Measurements from ENCODE around the gene RAI2. TPM values are rescaled to one million over a fixed set of nuclear protein-coding genes. Genes with fewer than 3 reads are reported as not detected.

Gene RAI2
- total RNA-seq, 1 experiment from 2014 or later, result 0.18 TPM

DNA sequence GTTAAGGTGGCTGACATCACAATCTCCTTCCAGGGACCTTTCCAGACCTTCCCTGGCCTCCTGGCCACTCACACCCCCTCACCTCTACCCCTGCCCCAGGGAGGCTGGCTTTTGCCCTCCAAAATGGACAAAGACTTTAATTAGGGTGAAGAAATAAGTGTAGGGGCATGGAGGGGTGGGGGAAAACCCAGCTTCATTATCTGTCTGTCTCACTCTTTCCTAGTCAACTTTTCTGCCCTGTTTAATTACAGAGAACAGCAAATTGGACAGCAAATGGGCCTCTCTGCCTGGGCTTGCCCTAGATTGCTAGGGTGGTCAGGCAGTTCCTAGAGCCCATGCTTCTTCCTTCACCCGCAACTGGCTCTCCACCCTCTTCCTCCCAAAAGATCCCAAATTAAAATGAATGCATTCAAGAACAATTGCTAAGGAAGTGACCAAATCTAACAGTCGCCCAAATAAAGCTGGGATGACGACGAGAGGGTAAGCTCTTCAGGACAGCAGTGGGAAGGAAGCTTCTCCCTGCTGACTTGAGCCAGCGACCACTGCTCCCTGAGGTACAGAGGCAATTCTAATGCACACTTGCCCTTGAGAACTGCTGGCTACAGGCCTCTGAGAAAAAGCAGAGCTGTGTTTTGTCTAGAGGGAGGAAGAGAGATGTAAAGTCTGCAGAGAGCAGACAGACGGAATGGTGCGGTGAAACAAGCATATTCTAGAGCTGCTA is 12.4 kb downstream of the RAI2 start:
- CTCF ChIA-PET, result no interaction called here
- H3K27me3 Mint-ChIP-seq (ENCODE audit: insufficient read depth, unreplicated experiment), result peaks cover 13% of the 10 kb centered on the region
- H3K4me1 Mint-ChIP-seq (ENCODE audit: low read depth, unreplicated experiment), result no peaks in the 10 kb centered on the region
- intact Hi-C loops (cut with micrococcal nuclease; ENCODE audit: unreplicated experiment), result no loop called here
- no peaks in the 10 kb centered on the region for H3K4me1 ChIP-seq
- H3K27ac Mint-ChIP-seq (ENCODE audit: unreplicated experiment), result no peak overlapping the region
- H3K36me3 ChIP-seq (ENCODE audit: control insufficient read depth, insufficient read depth, low read length), result no peaks in the 10 kb centered on the region
- no TSS peak for BruUV-seq (replicated peaks)
- POLR2A ChIA-PET, result no interaction called here
- H3K4me3 ChIP-seq (ENCODE audit: low read depth, low read length), result no peak overlapping the region
- no peak overlapping the region for H3K4me3 Mint-ChIP-seq (ENCODE audit: unreplicated experiment)
- TF ChIP-seq, protein P1, sequence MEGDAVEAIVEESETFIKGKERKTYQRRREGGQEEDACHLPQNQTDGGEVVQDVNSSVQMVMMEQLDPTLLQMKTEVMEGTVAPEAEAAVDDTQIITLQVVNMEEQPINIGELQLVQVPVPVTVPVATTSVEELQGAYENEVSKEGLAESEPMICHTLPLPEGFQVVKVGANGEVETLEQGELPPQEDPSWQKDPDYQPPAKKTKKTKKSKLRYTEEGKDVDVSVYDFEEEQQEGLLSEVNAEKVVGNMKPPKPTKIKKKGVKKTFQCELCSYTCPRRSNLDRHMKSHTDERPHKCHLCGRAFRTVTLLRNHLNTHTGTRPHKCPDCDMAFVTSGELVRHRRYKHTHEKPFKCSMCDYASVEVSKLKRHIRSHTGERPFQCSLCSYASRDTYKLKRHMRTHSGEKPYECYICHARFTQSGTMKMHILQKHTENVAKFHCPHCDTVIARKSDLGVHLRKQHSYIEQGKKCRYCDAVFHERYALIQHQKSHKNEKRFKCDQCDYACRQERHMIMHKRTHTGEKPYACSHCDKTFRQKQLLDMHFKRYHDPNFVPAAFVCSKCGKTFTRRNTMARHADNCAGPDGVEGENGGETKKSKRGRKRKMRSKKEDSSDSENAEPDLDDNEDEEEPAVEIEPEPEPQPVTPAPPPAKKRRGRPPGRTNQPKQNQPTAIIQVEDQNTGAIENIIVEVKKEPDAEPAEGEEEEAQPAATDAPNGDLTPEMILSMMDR (IDR thresholded peaks at IDR 0.05; ENCODE audit: insufficient read depth in 1 of 2, low read depth in 1 of 2, low read length in 1 of 2, severe bottlenecking in 1 of 2, unreplicated experiment in 1 of 2), result no peak
- no peaks in the 10 kb centered on the region for H3K36me3 Mint-ChIP-seq (ENCODE audit: insufficient read depth, unreplicated experiment)
- no peaks in the 10 kb centered on the region for H3K9me3 ChIP-seq
- no peaks in the 10 kb centered on the region for H3K9me3 Mint-ChIP-seq (ENCODE audit: unreplicated experiment)
- H3K27me3 ChIP-seq (replicated peaks; ENCODE audit: control insufficient read depth, insufficient read depth, low read length), result no peaks in the 10 kb centered on the region; the same call in 1 of the 2 replicates
- DNase-seq, result no peak

DNA sequence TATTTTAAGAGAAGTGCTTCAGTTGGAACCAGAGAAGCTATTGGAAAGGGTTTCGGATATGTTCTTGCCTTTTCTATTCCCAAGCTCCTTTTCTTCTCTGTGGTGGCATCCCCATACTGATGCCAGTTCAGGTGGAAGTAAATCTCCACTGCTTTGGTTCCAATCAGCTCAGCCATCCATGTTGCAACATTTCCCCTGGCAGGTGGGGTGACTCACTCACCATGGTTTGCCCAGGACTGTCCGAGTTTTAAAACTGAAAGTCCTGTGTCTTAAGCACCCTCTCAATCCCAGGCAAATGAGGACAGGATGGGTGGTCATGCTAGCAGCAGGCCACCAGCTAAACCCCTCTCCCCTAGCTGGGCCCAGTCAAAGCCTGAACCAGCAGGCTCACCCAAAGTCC is 15.1 kb downstream of the RAI2 start:
- Histone ChIP-seq H3K4me1 (no peaks in the 10 kb centered on the region), H3K27me3 (replicated peaks; ENCODE audit: control insufficient read depth, insufficient read depth, low read length) (no peaks in the 10 kb centered on the region), H3K36me3 (ENCODE audit: control insufficient read depth, insufficient read depth, low read length) (no peaks in the 10 kb centered on the region), H3K4me3 (ENCODE audit: low read depth, low read length) (no peak overlapping the region), H3K9me3 (no peaks in the 10 kb centered on the region)
- intact Hi-C loops (cut with micrococcal nuclease; ENCODE audit: unreplicated experiment), result no loop called here
- peaks cover 10% of the 10 kb centered on the region for H3K27me3 Mint-ChIP-seq (ENCODE audit: insufficient read depth, unreplicated experiment)
- TF ChIP-seq, protein P1 (IDR thresholded peaks at IDR 0.05; ENCODE audit: insufficient read depth in 1 of 2, low read depth in 1 of 2, low read length in 1 of 2, severe bottlenecking in 1 of 2, unreplicated experiment in 1 of 2), result no peak
- BruUV-seq (replicated peaks), result no TSS peak
- no peak overlapping the region for H3K4me3 Mint-ChIP-seq (ENCODE audit: unreplicated experiment)
- no peaks in the 10 kb centered on the region for H3K36me3 Mint-ChIP-seq (ENCODE audit: insufficient read depth, unreplicated experiment)
- ChIA-PET POLR2A (no interaction called here), CTCF (no interaction called here)
- H3K9me3 Mint-ChIP-seq (ENCODE audit: unreplicated experiment), result no peaks in the 10 kb centered on the region
- H3K27ac Mint-ChIP-seq (ENCODE audit: unreplicated experiment), result no peak overlapping the region
- H3K4me1 Mint-ChIP-seq (ENCODE audit: low read depth, unreplicated experiment), result no peaks in the 10 kb centered on the region
- DNase-seq, result no peak

- H3K27me3 ChIP-seq (replicated peaks; ENCODE audit: control insufficient read depth, insufficient read depth, low read length), result no peaks in the 10 kb centered on the region
- intact Hi-C loops (cut with micrococcal nuclease; ENCODE audit: unreplicated experiment), result no loop called here
- H3K9me3 Mint-ChIP-seq (ENCODE audit: unreplicated experiment), result no peaks in the 10 kb centered on the region
- H3K4me1 Mint-ChIP-seq (ENCODE audit: low read depth, unreplicated experiment), result no peaks in the 10 kb centered on the region
- POLR2A ChIA-PET, result no interaction called here
- DNase-seq, result no peak
- no peak overlapping the region for H3K27ac Mint-ChIP-seq (ENCODE audit: unreplicated experiment)
- H3K9me3 ChIP-seq, result no peaks in the 10 kb centered on the region
- H3K36me3 ChIP-seq (ENCODE audit: control insufficient read depth, insufficient read depth, low read length), result no peaks in the 10 kb centered on the region
- TF ChIP-seq, protein P1 (IDR thresholded peaks at IDR 0.05; ENCODE audit: insufficient read depth in 1 of 2, low read depth in 1 of 2, low read length in 1 of 2, severe bottlenecking in 1 of 2, unreplicated experiment in 1 of 2), result no peak
- CTCF ChIA-PET, result no interaction called here
- no peaks in the 10 kb centered on the region for H3K36me3 Mint-ChIP-seq (ENCODE audit: insufficient read depth, unreplicated experiment)
- H3K27me3 Mint-ChIP-seq (ENCODE audit: insufficient read depth, unreplicated experiment), result peaks cover 7% of the 10 kb centered on the region
- no peak overlapping the region for H3K4me3 Mint-ChIP-seq (ENCODE audit: unreplicated experiment)
- H3K4me1 ChIP-seq, result no peaks in the 10 kb centered on the region
- BruUV-seq (replicated peaks), result no TSS peak
- H3K4me3 ChIP-seq (ENCODE audit: low read depth, low read length), result no peak overlapping the region
Measured at GRCh38 chrX:17844236-17844635, 16.9 kb downstream of the RAI2 start.
